ENCODE results near the gene IFIT1B. TPM values are rescaled to one million over a fixed set of nuclear protein-coding genes. Genes with fewer than 3 reads are reported as not detected.
A peak's percentile ranks its signal among the peaks of the same experiment; 100 is the strongest.
"Not testable (repeated sequence)": the region's sequence is repeated elsewhere in the genome, so short reads cannot be mapped to it uniquely, and the experiment has no call there.

Gene IFIT1B
- total RNA-seq, 1 experiment from 2014 or later, result not detected

DNA sequence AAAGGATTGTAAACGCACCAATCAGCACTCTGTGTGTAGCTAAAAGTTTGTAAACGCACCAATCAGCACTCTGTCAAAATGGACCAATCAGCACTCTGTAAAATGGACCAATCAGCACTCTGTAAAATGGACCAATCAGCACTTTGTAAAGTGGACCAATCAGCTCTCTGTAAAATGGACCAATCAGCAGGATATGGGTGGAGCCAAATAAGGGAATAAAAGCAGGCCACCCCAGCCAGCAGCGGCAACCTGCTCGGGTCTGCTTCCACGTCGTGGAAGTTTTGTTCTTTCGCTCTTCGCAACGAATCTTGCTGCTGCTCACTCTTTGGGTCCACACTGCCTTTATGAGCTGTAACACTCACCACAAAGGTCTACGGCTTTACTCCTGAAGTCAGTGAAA, 34.4 kb downstream of the IFIT1B start:
- H3K9me2 ChIP-seq (replicated peaks; ENCODE audit: low read length); H3K4me3 ChIP-seq (ENCODE audit: low read length); intact Hi-C loops (cut with micrococcal nuclease); ATAC-seq; H3K9me3 ChIP-seq (ENCODE audit: low read length); H4K20me1 ChIP-seq (ENCODE audit: low read length); H2AFZ ChIP-seq (ENCODE audit: low read length); H3K27me3 ChIP-seq (ENCODE audit: low read length); CTCF ChIA-PET; H3F3A ChIP-seq (ENCODE audit: low read length, unreplicated experiment); POLR2A ChIA-PET (ENCODE audit: unreplicated experiment); H3K9ac ChIP-seq (ENCODE audit: low read length); DNase-seq; BruUV-seq (replicated peaks); H3K27ac ChIP-seq (ENCODE audit: low read length); H3K36me3 ChIP-seq (ENCODE audit: low read depth, low read length); H3K4me2 ChIP-seq (ENCODE audit: low read length): not testable (repeated sequence)
- peaks cover 42% of the 10 kb centered on the region for H3K79me2 ChIP-seq (ENCODE audit: low read length)
- H3K4me1 ChIP-seq (ENCODE audit: insufficient read depth, low read length), result peaks cover 16% of the 10 kb centered on the region

GRCh38 chr10:89413398-89413912, 35.6 kb downstream of the IFIT1B start:
- POLR2A ChIA-PET (ENCODE audit: unreplicated experiment), result interaction anchor here (0.6 kb wide), 1 partner anchor 18 kb away, joined by 4 read pairs; no protein-coding TSS in a partner anchor
- peak overlapping the region; percentile 82; the same call in 1 of the 2 replicates for H3K9ac ChIP-seq (ENCODE audit: low read length)
- H3K27ac ChIP-seq (ENCODE audit: low read length), result no peak overlapping the region
- H3K9me2 ChIP-seq (replicated peaks; ENCODE audit: low read length), result no peaks in the 10 kb centered on the region
- peak overlapping the region; percentile 74 for H3K4me2 ChIP-seq (ENCODE audit: low read length)
- no peaks in the 10 kb centered on the region for H4K20me1 ChIP-seq (ENCODE audit: low read length)
- peaks cover 2% of the 10 kb centered on the region; the same call in 1 of the 2 replicates for H3K36me3 ChIP-seq (ENCODE audit: low read depth, low read length)
- no peak for ATAC-seq
- H2AFZ ChIP-seq (ENCODE audit: low read length), result peak overlapping the region; percentile 71; the same call in 1 of the 2 replicates
- H3K79me2 ChIP-seq (ENCODE audit: low read length), result peaks cover 54% of the 10 kb centered on the region
- TF ChIP-seq EZH2phosphoT487 (IDR thresholded peaks at IDR 0.05; ENCODE audit: borderline replicate concordance, low read length) (no peak), CTCF (conservative IDR thresholded peaks at IDR 0.05; ENCODE audit: low read depth, low read length) (no peak), EZH2 (IDR thresholded peaks at IDR 0.05; ENCODE audit: low read length, unreplicated experiment) (no peak)
- no peaks in the 10 kb centered on the region for H3K27me3 ChIP-seq (ENCODE audit: low read length)
- peaks cover 26% of the 10 kb centered on the region for H3K4me1 ChIP-seq (ENCODE audit: insufficient read depth, low read length)
- CTCF ChIA-PET, result interaction anchor here (0.7 to 1.0 kb wide), 2 partner anchors 21 to 44 kb away, joined by 3 to 4 read pairs; partner anchors contain the start of gene IFIT1
- no peak for DNase-seq
- H3K4me3 ChIP-seq (ENCODE audit: low read length), result peak overlapping the region; percentile 80
- H3K9me3 ChIP-seq (ENCODE audit: low read length), result no peaks in the 10 kb centered on the region
- no TSS peak for BruUV-seq (replicated peaks)
- intact Hi-C loops (cut with micrococcal nuclease), result no loop called here
- H3F3A ChIP-seq (ENCODE audit: low read length, unreplicated experiment), result no peaks in the 10 kb centered on the region

DNA sequence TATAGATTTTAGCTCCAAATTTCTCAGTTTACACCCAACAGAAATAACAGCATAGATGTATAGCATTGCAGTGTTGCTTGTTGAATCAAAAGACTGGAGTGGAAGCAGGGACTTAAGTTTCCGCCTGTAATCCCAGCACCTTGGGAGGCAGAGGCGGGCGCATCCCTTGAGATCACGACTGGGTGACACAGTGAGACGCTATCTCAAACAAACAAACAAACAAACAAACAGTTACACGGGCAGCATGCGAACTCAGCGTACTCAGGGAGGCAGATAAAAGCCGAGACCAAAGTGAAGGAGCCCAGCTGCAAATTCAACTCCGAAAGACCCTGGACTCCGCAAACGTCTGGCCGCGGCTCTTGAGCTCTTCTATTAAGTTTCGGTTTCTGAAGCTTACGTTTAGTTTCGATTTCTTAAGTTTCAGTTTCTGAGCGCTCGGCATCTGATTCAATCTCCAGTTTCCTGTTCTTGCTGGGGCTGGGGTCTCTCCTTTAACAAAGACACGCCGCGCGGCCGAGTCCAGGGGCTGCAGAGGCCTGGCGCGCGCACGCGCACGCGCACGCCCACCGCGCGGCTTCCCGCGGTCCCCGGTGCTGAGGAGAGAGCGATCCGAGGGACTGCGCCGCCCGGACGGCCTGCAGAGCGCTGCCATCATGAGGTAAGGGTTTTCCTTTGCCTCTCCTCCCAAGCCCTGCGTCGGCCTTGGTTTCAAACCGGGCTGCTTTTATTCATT, 36.5 kb downstream of the IFIT1B start, which contains the start of gene IFIT5:
Gene IFIT5 (plus strand): TSS at position 423 of the 733 bp plus-strand sequence. CDS start 231 bp downstream, at position 654.
- Histone ChIP-seq H4K20me1 (ENCODE audit: low read length) (no peaks in the 10 kb centered on the region), H3F3A (ENCODE audit: low read length, unreplicated experiment) (no peaks in the 10 kb centered on the region), H3K9me3 (ENCODE audit: low read length) (no peaks in the 10 kb centered on the region), H3K79me2 (ENCODE audit: low read length) (peaks cover 62% of the 10 kb centered on the region), H3K9ac (ENCODE audit: low read length) (peak within 1 kb of the TSS; percentile 82), H3K4me3 (ENCODE audit: low read length) (peak within 1 kb of the TSS; percentile 80), H3K27ac (ENCODE audit: low read length) (peak within 1 kb of the TSS; percentile 71), H3K27me3 (ENCODE audit: low read length) (no peaks in the 10 kb centered on the region), H2AFZ (ENCODE audit: low read length) (peak within 1 kb of the TSS; percentile 71), H3K36me3 (ENCODE audit: low read depth, low read length) (peaks cover 2% of the 10 kb centered on the region; the same call in 1 of the 2 replicates), H3K4me1 (ENCODE audit: insufficient read depth, low read length) (peaks cover 31% of the 10 kb centered on the region), H3K9me2 (replicated peaks; ENCODE audit: low read length) (no peaks in the 10 kb centered on the region), H3K4me2 (ENCODE audit: low read length) (peak within 1 kb of the TSS; percentile 74)
- ChIA-PET CTCF (interaction anchor here (0.6 to 1.0 kb wide), 4 partner anchors 14 to 377 kb away, joined by 3 to 4 read pairs (median 3); partner anchors contain the start of gene IFIT1), POLR2A (ENCODE audit: unreplicated experiment) (no interaction called here)
- intact Hi-C loops (cut with micrococcal nuclease), result loop anchor here (1.0 to 2.0 kb wide), 2 partner anchors 22 to 197 kb away; partner anchors contain the start of gene IFIT1
- TF ChIP-seq EZH2phosphoT487 (IDR thresholded peaks at IDR 0.05; ENCODE audit: borderline replicate concordance, low read length) (no peak), EZH2 (IDR thresholded peaks at IDR 0.05; ENCODE audit: low read length, unreplicated experiment) (no peak), CTCF (conservative IDR thresholded peaks at IDR 0.05; ENCODE audit: low read depth, low read length) (no peak)
- ATAC-seq (peak; percentile 79), DNase-seq (peak; percentile 56)
- TSS peak; percentile 90 for BruUV-seq (replicated peaks)
